Caco-2 (cell line): ENCODE results near the gene CERS6. TPM values are rescaled to one million over a fixed set of nuclear protein-coding genes. Genes with fewer than 3 reads are reported as not detected.

Experiments
- BruUV-seq: library from RNA; stranded (reverse); fragments of 400-500 nt; replicated peaks from 2 replicates; lab custom pipeline; 2021; lab: Mats Ljungman, UMichigan
- CTCF ChIA-PET: fragments of 300-600 bp; sonication (Branson Sonifier 250); formaldehyde crosslinking; loops from one replicate; lab custom pipeline; 2022; ENCODE audit warnings: antibody characterized with exemption; lab: Charles Lee
- POLR2A ChIA-PET: fragments of 300-600 bp; sonication (Branson Sonifier 250); formaldehyde crosslinking; loops from one replicate; lab custom pipeline; 2022; ENCODE audit warnings: antibody characterized with exemption; lab: Charles Lee
- DNase-seq, 2 experiments: peaks; one replicate each; pipeline versions ENCODE4 v3.0.0 to v3.0.0-alpha.2; 2020 to 2022
- H3K27me3 ChIP-seq: replicated peaks from 2 replicates; pipeline ENCODE4 v1.6.0; 2011; ENCODE audit warnings: low read length; ENCODE audit not compliant: control insufficient read depth, insufficient read depth
- H3K36me3 ChIP-seq: 2 replicates; pipeline ENCODE4 v1.5.1; 2011; ENCODE audit warnings: low read length; ENCODE audit not compliant: control insufficient read depth, insufficient read depth
- H3K4me1 ChIP-seq: fragments of 250-450 bp; sonication (Bioruptor Pico); 2 replicates; pipeline ENCODE4 v1.5.1; 2020; ENCODE audit warnings: mild to moderate bottlenecking
- H3K4me3 ChIP-seq: 2 replicates; pipeline ENCODE4 v1.5.1; 2011; ENCODE audit warnings: low read depth, mild to moderate bottlenecking, control low read depth, low read length
- H3K9me3 ChIP-seq: fragments of 250-450 bp; sonication (Bioruptor Pico); 2 replicates; pipeline ENCODE4 v1.5.1; 2020; ENCODE audit warnings: mild to moderate bottlenecking, moderate library complexity
- H3K27ac Mint-ChIP-seq: one replicate; pipeline ENCODE4 v1.8.0; 2022; ENCODE audit warnings: mixed read lengths; ENCODE audit not compliant: unreplicated experiment
- H3K27me3 Mint-ChIP-seq: one replicate; pipeline ENCODE4 v1.8.0; 2022; ENCODE audit warnings: mixed read lengths; ENCODE audit not compliant: insufficient read depth, unreplicated experiment
- H3K36me3 Mint-ChIP-seq: one replicate; pipeline ENCODE4 v1.8.0; 2022; ENCODE audit warnings: mild to moderate bottlenecking, mixed read lengths; ENCODE audit not compliant: insufficient read depth, unreplicated experiment
- H3K4me1 Mint-ChIP-seq: one replicate; pipeline ENCODE4 v1.8.0; 2022; ENCODE audit warnings: low read depth, mixed read lengths; ENCODE audit not compliant: unreplicated experiment
- H3K4me3 Mint-ChIP-seq: one replicate; pipeline ENCODE4 v1.8.0; 2022; ENCODE audit warnings: mild to moderate bottlenecking, moderate library complexity, mixed read lengths; ENCODE audit not compliant: unreplicated experiment
- H3K9me3 Mint-ChIP-seq: one replicate; pipeline ENCODE4 v1.8.0; 2022; ENCODE audit warnings: mixed read lengths; ENCODE audit not compliant: unreplicated experiment
- intact Hi-C: fragments of 100-400 bp; cut with micrococcal nuclease; formaldehyde crosslinking; loops from one replicate; pipeline ENCODE4 v1.10.0; 2022; ENCODE audit not compliant: unreplicated experiment
- total RNA-seq: library from RNA; stranded (reverse); gene quantifications from 2 replicates; pipeline ENCODE4 v1.2.3, GENCODE V29; 2022
- TF ChIP-seq, protein P1 (sequence below), 2 experiments: fragments of 200-600 bp in 1 of 2; IDR thresholded peaks; 1 replicate in 1 of 2; 2 replicates in 1 of 2; pipeline versions ENCODE4 v1.5.1 to v1.8.0; 2011 to 2022; ENCODE audit warnings: antibody characterized with exemption in 1 of 2, control low read depth in 1 of 2, inconsistent platforms in 1 of 2, low read depth in 1 of 2, low read length in 1 of 2, mild to moderate bottlenecking in 1 of 2, moderate library complexity in 1 of 2; ENCODE audit not compliant: insufficient read depth in 1 of 2, severe bottlenecking in 1 of 2, unreplicated experiment in 1 of 2

CERS6 gene
- total RNA-seq, 1 experiment from 2014 or later, result 32.7 TPM

DNA sequence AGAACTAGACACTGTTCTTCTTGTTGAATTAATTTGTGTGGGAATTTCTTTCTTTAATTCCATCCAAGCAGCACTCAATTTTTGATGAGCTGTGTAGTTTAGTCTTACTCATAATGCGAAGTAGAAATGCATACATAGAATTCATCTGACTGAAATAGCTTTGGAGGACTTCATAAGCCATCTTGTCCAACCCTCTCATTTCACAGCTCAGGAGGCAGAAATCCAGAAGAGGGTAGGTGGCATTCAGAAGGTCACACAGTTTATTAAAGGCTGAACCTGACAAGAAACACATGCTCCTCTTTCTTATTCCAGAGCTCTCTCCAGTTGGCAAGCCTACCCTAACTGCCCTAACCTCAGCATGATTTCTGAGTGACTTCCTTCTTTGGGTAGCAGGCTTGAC, 177.1 kb downstream of the CERS6 start:
- no TSS peak for BruUV-seq
- H3K36me3 ChIP-seq, result no peaks in the 10 kb centered on the region
- H3K27me3 ChIP-seq, result no peaks in the 10 kb centered on the region
- Mint-ChIP-seq H3K27ac (no peak overlapping the region), H3K27me3 (no peaks in the 10 kb centered on the region), H3K4me1 (peaks cover 14% of the 10 kb centered on the region), H3K9me3 (no peaks in the 10 kb centered on the region), H3K4me3 (no peak overlapping the region), H3K36me3 (peaks cover 5% of the 10 kb centered on the region)
- DNase-seq, result no peak
- 0 out of 2 replicates have a peak, but pooled peaks cover 7% of the 10 kb centered on the region for H3K4me1 ChIP-seq
- TF ChIP-seq, protein P1, sequence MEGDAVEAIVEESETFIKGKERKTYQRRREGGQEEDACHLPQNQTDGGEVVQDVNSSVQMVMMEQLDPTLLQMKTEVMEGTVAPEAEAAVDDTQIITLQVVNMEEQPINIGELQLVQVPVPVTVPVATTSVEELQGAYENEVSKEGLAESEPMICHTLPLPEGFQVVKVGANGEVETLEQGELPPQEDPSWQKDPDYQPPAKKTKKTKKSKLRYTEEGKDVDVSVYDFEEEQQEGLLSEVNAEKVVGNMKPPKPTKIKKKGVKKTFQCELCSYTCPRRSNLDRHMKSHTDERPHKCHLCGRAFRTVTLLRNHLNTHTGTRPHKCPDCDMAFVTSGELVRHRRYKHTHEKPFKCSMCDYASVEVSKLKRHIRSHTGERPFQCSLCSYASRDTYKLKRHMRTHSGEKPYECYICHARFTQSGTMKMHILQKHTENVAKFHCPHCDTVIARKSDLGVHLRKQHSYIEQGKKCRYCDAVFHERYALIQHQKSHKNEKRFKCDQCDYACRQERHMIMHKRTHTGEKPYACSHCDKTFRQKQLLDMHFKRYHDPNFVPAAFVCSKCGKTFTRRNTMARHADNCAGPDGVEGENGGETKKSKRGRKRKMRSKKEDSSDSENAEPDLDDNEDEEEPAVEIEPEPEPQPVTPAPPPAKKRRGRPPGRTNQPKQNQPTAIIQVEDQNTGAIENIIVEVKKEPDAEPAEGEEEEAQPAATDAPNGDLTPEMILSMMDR (IDR thresholded peaks at IDR 0.05; ENCODE audit: insufficient read depth in 1 of 2, low read depth in 1 of 2, low read length in 1 of 2, severe bottlenecking in 1 of 2, unreplicated experiment in 1 of 2), result no peak
- ChIA-PET POLR2A (no interaction called here), CTCF (no interaction called here)
- intact Hi-C loops, result no loop called here
- H3K9me3 ChIP-seq, result no peaks in the 10 kb centered on the region
- no peak overlapping the region for H3K4me3 ChIP-seq

DNA sequence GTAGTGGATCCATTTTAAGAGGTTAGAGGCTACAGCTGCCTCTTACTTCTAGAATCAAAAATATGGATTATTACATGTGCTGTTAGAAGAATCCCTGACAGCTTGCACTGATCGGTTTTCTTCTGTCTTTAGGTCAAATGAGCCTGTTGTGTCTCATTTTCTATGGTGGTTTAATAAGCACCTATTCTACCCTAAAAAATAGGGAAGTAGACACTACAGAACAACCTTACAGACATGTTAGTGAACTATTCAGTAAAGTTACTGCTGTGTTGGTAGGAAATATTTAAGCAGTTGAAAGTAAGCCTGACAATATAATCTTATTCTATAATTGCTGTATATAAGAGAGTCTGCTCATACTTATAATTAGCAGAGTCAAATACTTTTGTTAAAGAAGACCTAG, 177.8 kb downstream of the CERS6 start:
- Histone ChIP-seq H3K4me3 (no peak overlapping the region), H3K36me3 (no peaks in the 10 kb centered on the region), H3K27me3 (no peaks in the 10 kb centered on the region), H3K4me1 (0 out of 2 replicates have a peak, but pooled peaks cover 7% of the 10 kb centered on the region), H3K9me3 (no peaks in the 10 kb centered on the region)
- no peak overlapping the region for H3K27ac Mint-ChIP-seq
- POLR2A ChIA-PET, result no interaction called here
- peaks cover 14% of the 10 kb centered on the region for H3K4me1 Mint-ChIP-seq
- BruUV-seq, result no TSS peak
- peaks cover 5% of the 10 kb centered on the region for H3K36me3 Mint-ChIP-seq
- H3K4me3 Mint-ChIP-seq, result no peak overlapping the region
- no peaks in the 10 kb centered on the region for H3K9me3 Mint-ChIP-seq
- CTCF ChIA-PET, result no interaction called here
- no peak for DNase-seq
- no peaks in the 10 kb centered on the region for H3K27me3 Mint-ChIP-seq
- intact Hi-C loops, result no loop called here
- TF ChIP-seq, protein P1 (IDR thresholded peaks at IDR 0.05; ENCODE audit: insufficient read depth in 1 of 2, low read depth in 1 of 2, low read length in 1 of 2, severe bottlenecking in 1 of 2, unreplicated experiment in 1 of 2), result no peak

DNA sequence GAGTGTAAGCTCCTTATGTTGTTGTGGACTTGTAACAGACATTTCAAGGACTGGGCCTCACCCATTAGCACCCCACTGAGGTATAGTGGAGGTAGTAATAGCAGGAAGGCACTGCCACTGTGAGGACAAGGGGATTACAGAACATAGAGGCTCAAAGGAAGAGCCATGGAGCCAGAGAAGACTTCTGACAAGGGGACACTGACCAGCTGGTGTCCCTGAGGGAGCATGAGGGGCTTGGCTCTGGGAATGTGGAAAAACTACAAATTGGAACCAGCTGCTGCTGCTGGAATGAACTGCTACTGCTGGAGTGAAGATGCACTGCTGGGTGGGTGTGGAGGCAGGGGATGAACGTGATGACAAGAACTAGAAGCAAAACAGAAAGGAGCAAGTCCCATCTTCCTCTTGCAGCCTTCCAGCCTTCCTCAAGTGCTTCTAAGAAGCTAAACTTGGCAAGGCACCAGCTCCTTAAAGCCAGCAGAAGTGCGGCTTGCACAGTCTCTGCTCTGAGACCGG, 179.0 kb downstream of the CERS6 start:
- no peak for DNase-seq
- Mint-ChIP-seq H3K4me3 (no peak overlapping the region), H3K4me1 (peaks cover 19% of the 10 kb centered on the region), H3K36me3 (peaks cover 5% of the 10 kb centered on the region), H3K27ac (no peak overlapping the region), H3K27me3 (no peaks in the 10 kb centered on the region), H3K9me3 (no peaks in the 10 kb centered on the region)
- ChIA-PET POLR2A (no interaction called here), CTCF (no interaction called here)
- TF ChIP-seq, protein P1 (IDR thresholded peaks at IDR 0.05; ENCODE audit: insufficient read depth in 1 of 2, low read depth in 1 of 2, low read length in 1 of 2, severe bottlenecking in 1 of 2, unreplicated experiment in 1 of 2), result no peak
- no peaks in the 10 kb centered on the region for H3K27me3 ChIP-seq
- H3K4me1 ChIP-seq, result 0 out of 2 replicates have a peak, but pooled peaks cover 13% of the 10 kb centered on the region
- intact Hi-C loops, result no loop called here
- H3K4me3 ChIP-seq, result no peak overlapping the region
- BruUV-seq, result no TSS peak
- no peaks in the 10 kb centered on the region for H3K36me3 ChIP-seq
- no peaks in the 10 kb centered on the region for H3K9me3 ChIP-seq
